Neutrophil (primary cell): Measurements from ENCODE around the gene NDUFB11.

Experiments used
- H3K27ac ChIP-seq: fragments of 200-600 bp; sonication (generic); 2 replicates; pipeline ENCODE4 v1.5.1; 2016; ENCODE audit warnings: mild to moderate bottlenecking, moderate library complexity
- H3K27me3 ChIP-seq: fragments of 200-600 bp; sonication (generic); 2 replicates; pipeline ENCODE4 v1.6.0; 2016; ENCODE audit warnings: mild to moderate bottlenecking
- H3K36me3 ChIP-seq: fragments of 200-600 bp; sonication (generic); 2 replicates; pipeline ENCODE4 v1.5.1; 2017
- H3K4me1 ChIP-seq, 2 experiments: fragments of 200-600 bp in 1 of 2; sonication (generic) in 1 of 2; 1 replicate in 1 of 2; 2 replicates in 1 of 2; pipeline versions ENCODE4 v1.5.1 to v1.6.1; 2013 to 2016; ENCODE audit warnings: low read depth in 1 of 2, low read length in 1 of 2, mild to moderate bottlenecking in 1 of 2, moderate library complexity in 1 of 2; ENCODE audit not compliant: control insufficient read depth in 1 of 2, insufficient read depth in 1 of 2
- H3K4me3 ChIP-seq, 2 experiments: fragments of 200-600 bp in 1 of 2; sonication (generic) in 1 of 2; 1 replicate in 1 of 2; 2 replicates in 1 of 2; pipeline ENCODE4 v1.5.1; 2013 to 2016; ENCODE audit warnings: low read depth in 1 of 2, low read length in 1 of 2, mild to moderate bottlenecking in 1 of 2, moderate library complexity in 1 of 2
- H3K9me3 ChIP-seq: fragments of 200-600 bp; sonication (generic); 2 replicates; pipeline ENCODE4 v1.5.1; 2016
- CTCF ChIP-seq: fragments of 200-600 bp; sonication (generic); IDR thresholded peaks from 2 replicates; pipeline ENCODE4 v1.5.1; 2016; ENCODE audit warnings: antibody characterized with exemption

Gene NDUFB11

DNA sequence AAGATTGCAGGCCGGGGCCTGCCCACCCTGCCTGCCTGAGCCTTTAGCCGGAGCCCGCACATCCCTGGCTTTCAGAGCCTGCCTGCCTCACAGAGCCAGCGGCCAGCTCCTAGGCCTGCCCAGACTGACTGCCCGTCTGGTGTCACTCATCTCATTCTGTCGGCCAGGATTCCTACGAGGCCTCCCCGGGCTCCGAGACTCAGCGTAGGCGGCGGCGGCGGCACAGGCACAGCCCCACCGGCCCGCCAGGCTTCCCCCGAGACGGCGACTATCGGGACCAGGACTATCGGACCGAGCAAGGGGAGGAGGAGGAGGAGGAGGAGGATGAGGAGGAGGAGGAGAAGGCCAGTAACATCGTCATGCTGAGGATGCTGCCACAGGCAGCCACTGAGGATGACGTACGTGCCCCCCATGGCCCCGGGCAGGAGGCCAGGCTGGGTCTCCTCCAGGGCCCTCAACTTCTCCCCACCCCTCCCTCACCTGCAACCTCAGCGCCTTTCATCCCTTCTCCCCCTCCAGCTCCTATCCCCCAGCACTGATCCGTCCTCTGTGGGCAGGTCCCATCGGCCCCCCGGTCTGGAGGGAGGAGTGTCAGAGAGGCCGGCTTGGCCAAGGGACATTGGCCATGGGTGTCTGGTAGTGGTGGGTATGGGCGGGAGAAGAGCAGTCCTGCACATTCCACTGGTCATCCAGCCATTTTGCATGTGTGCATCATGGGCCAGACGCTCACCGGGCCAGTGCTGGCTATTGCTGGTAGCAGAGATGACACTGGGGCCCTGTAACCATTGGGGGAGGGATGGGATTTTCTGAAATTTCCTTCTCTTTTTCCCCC is 26.6 kb upstream of the NDUFB11 start:
- Histone ChIP-seq H3K4me1 (no peaks in the 10 kb centered on the region), H3K36me3 (peaks cover 70% of the 10 kb centered on the region), H3K27ac (no peak overlapping the region), H3K9me3 (no peaks in the 10 kb centered on the region), H3K27me3 (no peaks in the 10 kb centered on the region), H3K4me3 (no peak overlapping the region)
- TF ChIP-seq CTCF = no peak

DNA sequence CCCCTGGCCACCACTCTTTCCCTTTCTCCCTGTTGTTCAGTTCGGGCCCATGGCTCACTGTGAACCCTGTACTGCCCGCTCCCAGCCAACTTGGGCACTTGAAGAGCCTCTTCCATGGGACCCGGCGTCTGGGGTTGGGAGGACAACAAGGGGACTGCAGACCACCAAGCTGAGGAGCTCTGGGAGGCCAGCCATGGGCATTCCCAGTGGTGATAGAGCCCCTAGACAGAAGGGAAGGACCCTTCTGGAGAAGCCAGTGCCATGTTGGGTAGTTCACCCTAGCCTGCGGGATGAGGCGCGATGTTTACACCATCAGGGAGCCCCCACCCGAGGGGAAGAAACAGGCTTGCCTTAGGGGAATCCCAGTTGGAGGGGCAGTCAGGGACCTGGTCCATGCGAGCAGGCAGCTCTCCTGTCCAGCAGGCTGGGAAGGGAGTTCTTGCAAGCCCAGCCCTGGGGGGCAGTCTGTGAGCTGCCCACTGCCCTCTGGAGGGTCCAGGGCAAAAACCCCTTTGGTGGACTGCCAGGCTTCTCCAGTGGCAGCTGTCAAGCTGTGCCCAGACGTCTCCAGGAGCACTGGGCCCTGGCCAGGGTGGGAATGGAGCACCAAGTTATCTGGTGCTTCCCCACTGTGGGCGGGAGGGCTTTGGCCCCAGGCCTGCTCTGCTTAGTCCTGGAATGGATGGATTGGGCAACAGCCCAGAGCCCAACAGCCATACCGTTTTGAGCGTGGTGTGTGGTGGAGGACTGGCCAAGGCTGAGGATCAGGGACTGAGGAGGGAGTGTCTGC is 25.4 kb upstream of the NDUFB11 start:
- H3K36me3 ChIP-seq = peaks cover 59% of the 10 kb centered on the region
- no peaks in the 10 kb centered on the region for H3K9me3 ChIP-seq
- no peak for TF ChIP-seq CTCF
- H3K27me3 ChIP-seq = no peaks in the 10 kb centered on the region
- H3K4me3 ChIP-seq = no peak overlapping the region
- H3K27ac ChIP-seq = no peak overlapping the region
- H3K4me1 ChIP-seq = no peaks in the 10 kb centered on the region

GRCh38 chrX:47169273-47169672 is 24.8 kb upstream of the NDUFB11 start:
- no peak overlapping the region for H3K27ac ChIP-seq
- H3K36me3 ChIP-seq = peaks cover 52% of the 10 kb centered on the region
- H3K27me3 ChIP-seq = no peaks in the 10 kb centered on the region
- TF ChIP-seq CTCF = no peak
- no peaks in the 10 kb centered on the region for H3K9me3 ChIP-seq
- no peak overlapping the region for H3K4me3 ChIP-seq
- H3K4me1 ChIP-seq = no peaks in the 10 kb centered on the region

DNA sequence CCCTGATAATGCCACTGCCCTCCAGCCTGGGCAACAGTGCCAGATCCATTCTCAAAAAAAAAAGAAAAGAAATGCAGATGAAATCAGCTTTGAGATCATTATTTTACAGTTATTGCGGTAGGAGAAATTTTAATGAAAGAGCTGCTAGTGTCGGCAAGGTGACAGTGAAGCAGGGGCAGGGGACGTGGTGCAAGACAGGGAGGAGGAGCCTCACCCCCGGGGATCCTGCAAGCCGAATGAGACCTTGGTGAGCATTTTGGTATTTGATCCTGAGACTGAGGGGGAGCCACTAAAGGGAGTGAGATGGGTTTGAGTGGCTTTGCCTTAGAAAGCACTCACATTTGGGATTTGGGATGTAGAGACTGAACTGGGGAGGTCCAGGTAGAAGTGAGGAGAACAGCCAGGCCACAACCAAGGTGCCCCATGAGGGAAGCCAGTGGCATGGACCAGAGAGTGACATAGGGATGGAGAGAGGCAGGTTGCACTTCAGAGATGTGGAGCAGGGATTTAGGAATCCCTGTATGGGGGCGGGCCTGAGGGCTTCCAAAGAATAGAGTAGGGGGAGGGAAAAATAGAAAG is 24.1 kb upstream of the NDUFB11 start:
- Histone ChIP-seq H3K4me1 (no peaks in the 10 kb centered on the region), H3K27ac (no peak overlapping the region), H3K36me3 (peaks cover 45% of the 10 kb centered on the region), H3K27me3 (no peaks in the 10 kb centered on the region), H3K9me3 (no peaks in the 10 kb centered on the region), H3K4me3 (no peak overlapping the region)
- TF ChIP-seq CTCF = no peak

DNA sequence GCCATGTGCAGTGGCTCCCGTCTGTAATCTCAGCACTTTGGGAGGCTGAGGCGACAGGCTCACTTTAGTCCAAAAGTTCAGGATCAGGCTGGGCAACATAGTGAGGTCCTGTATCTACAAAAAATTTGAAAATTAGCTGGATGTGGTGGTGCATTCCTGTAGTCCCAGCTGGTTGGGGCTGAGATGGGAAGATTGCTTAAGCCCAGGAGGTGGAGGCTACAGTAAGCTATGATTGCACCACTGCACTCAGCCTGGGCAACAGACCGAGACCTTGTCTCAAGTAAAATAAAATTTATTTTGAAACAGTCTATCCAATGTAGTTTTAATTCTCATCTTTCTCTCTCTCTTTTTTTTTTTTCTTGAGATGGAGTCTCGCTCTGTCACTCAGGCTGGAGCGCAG is 21.6 kb upstream of the NDUFB11 start:
- no peak overlapping the region for H3K4me3 ChIP-seq
- TF ChIP-seq CTCF = no peak
- no peak overlapping the region for H3K27ac ChIP-seq
- no peaks in the 10 kb centered on the region for H3K4me1 ChIP-seq
- H3K27me3 ChIP-seq = no peaks in the 10 kb centered on the region
- H3K9me3 ChIP-seq = no peaks in the 10 kb centered on the region
- peaks cover 21% of the 10 kb centered on the region for H3K36me3 ChIP-seq
